ENCODE measurements around the gene ACAD9.
"Not testable (repeated sequence)": the region's sequence is repeated elsewhere in the genome, so short reads cannot be mapped to it uniquely, and the experiment has no call there.

The ACAD9 gene

DNA sequence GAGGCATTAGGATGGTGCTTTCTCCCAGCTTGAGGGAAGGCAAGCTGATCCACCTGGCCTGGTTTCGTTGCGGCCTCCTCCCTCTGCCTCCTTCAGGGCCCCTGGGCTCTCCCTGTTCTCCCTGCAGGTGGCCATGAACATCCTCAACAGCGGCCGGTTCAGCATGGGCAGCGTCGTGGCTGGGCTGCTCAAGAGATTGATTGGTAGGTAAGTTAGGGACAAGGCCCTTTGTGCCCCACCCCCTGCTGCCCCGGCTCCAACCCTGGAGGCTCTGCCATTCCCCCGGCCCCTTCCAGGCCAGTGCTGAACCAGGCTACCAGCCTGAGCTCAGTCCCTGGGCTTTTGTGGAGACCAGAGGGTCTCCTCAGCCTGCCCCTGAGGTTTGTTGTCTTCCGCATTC, 23.0 kb downstream of the ACAD9 start:
- no peak for DNase-seq

DNA sequence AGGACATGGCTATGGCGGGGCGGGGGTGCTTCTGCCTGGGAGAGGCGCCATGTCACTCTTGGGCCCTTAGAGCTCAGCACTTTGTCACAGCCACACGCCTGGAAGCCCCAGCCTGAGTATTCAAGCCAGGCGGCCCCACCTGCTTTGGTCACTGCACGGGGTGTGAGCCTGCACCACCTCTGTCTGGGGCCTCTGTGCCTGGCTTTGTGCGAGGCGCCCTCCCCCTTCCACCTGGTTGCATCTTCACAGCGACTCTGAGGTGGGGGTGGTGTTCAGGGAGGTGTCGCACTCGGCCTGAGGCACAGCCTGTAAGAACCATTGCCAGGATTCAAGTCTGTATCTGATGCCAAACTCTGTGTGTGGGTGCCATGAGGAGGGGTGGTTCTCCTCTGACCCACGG, 24.1 kb downstream of the ACAD9 start:
- no peak for DNase-seq

DNA sequence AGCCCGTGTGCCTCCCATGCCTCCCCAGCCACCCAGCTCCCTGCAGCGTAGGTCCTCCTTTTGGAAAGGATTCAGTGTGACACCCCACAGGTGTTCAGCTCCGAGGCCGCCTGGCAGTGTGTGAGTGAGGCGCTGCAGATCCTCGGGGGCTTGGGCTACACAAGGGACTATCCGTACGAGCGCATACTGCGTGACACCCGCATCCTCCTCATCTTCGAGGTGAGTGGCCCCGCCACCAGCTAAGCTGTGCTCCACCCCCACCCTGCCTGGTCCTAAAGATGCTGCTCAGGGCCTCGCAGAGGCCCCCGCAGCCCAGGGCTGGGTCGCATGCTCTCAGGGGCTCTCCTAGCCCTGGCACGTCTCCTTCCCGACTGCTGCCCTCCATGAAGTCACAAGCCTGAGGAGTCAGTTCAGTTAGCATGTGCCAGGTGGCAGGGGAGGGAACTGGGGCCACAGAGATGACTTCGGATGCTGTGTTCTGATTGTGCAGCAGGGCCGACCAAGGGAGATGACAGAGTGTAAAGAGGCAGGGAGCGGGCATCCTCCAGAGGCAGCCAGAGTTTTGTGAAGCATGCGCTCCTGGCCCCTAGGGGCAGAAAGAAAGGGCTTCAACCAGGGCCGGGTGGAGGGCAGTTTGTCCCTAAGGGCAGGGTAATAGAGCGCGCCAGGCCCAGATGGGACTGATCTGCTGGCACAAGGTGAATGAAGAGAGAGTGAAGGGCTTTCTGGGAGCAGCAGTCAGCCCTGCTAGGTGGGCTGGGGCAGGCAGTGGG, 26.8 kb downstream of the ACAD9 start:
- DNase-seq = no peak

GRCh38 chr3:128906804-128907525, 27.5 kb downstream of the ACAD9 start:
- no peak for DNase-seq

DNA sequence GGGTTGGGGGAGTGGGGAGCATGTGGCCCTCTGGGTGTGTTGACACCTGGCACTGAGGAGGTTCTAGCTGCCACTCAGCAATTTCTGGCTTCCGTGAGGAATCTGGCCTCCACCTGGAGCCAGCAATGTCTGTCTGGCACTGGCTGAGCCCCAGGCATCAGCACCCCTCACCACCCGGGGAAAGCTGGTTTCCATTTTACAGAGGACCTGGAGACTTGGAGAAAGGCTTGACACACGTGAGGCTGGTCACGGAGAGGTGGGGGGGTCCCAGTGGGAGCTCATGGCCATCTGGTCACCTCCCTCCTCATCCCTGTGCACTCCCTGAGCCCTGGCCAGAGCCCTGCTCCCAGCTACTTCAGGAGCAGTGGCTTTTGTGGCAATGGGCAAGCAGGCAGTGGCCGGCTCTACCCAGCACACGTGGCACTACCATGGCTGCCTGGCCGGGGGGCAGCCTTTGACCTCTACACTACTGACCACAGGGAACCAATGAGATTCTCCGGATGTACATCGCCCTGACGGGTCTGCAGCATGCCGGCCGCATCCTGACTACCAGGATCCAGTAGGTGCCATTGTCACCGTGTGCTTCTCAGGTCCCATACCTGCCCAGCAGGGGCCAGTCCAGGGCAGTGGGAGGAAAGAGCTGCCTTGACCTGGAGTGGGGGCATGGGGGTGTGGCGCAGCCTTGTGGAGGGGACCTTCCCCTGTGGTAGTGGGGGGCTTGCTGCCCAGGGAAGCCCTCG, 28.5 kb downstream of the ACAD9 start:
- no peak for DNase-seq

- no peak for DNase-seq
Measured at GRCh38 chr3:128908951-128909350, 29.5 kb downstream of the ACAD9 start.

DNA sequence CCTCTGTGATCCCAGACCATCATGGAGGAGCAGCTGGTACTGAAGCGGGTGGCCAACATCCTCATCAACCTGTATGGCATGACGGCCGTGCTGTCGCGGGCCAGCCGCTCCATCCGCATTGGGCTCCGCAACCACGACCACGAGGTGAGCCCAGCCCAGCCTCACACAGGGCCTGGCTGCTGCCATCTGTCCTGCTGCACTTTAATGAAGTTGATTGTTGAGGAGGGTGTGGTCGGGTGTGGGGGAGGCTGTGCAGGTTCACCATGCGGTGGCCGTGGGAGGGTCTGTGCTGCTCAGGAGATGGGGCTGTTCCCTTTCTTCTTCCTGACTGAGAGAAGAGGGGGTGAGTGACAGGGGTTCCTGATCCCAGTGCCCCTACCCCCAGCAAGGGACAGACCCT, 30.6 kb downstream of the ACAD9 start:
- no peak for DNase-seq

GRCh38 chr3:128911911-128912310, 32.5 kb downstream of the ACAD9 start:
- no peak for DNase-seq

- DNase-seq = no peak
Measured at GRCh38 chr3:128914966-128915645, 35.7 kb downstream of the ACAD9 start.

DNA sequence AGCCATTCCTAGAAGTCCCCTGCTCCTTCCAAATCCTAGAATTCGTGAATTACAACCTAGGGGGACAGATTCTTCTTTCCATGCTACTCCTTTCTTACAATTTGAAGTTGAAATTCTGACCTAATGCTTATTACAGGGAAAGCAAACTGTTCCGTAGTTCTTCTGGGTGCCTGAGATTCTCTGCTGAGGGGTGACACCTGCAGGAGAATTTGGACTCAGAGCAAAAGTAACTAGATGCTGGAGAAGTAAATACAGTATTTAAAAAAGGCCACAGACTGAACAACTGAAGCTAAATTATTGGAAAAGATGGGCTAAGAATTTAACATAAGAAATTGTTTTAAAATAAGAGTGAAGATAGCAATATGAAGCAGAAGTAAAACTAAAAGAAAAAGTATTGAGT, 37.9 kb downstream of the ACAD9 start:
- DNase-seq = no peak

DNA sequence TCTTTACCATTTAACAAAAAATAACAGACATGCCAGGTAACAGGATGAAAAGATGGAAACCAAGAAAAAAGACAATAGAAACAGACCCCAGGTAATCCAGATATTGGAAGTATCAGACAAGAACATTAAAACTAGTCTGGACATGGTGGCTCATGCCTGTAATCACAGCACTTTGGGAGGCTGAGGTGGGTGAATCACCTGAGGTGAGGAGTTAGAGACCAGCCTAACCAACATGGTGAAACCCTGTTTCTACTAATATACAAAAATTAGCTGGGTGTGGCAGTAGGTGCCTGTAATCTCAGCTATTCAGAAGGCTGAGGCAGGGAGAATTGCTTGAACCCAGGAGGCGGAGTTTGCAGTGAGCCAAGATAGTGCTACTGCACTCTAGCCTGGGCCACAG, 40.6 kb downstream of the ACAD9 start:
- no peak for DNase-seq

- DNase-seq = peak; percentile 10
Measured at GRCh38 chr3:128922804-128923459, 43.5 kb downstream of the ACAD9 start.

DNA sequence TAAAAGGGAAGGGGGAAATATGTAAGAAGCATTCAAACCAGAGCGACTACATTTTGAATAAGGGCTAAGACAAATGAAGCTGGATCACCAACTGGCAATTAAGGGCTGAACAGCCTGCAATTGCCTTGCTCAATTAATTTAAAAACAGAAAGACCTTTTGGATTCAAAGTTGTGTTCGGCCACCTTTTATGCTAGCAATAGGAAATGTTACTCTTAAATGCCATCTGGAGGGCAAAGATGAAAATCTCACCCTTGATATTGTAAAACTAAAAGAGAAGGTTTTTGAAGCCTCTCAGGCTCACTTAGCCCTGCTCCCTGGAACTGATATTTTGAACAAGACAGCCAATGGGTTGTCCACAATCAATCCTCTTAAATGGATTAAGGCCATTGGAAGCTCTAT, 44.2 kb downstream of the ACAD9 start:
- DNase-seq = no peak

DNA sequence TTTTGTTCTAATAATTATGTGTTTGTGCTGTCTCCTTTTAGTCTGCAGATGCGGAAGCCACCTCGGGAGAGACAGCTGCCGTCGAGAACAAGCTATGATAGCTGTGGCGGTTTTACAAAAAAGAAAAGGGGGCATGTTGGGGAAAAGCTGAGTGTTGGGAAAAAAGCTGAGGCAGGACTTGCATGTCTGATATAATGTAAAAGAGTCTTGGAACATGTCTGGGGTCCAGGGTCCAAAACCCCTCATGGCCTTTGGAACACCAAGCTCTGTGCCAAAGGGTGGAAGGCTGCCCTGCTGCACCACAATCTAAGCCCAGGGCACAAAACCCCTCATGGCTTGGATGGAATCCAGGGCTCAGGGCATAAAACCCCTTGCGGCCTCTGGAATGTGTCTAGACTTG, 44.6 kb downstream of the ACAD9 start:
- not testable (repeated sequence) for DNase-seq

DNA sequence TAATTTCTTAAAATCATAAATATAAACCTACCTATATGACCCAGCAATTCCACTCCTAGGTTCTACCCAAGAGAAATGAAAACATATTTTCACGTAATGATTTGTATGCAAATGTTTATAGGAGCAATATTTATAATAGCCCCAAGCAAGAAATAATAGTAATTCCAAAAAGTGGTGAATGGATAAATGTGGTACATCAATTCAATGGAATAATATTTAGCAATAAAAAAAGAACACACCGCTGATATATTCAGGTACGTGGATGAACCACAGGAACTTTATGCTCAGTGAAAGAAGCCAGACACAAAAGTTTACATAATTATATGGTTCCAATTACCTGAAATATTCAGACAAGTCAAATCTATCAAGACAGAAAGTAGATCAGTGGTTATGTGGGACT, 49.9 kb downstream of the ACAD9 start:
- DNase-seq = no peak

DNA sequence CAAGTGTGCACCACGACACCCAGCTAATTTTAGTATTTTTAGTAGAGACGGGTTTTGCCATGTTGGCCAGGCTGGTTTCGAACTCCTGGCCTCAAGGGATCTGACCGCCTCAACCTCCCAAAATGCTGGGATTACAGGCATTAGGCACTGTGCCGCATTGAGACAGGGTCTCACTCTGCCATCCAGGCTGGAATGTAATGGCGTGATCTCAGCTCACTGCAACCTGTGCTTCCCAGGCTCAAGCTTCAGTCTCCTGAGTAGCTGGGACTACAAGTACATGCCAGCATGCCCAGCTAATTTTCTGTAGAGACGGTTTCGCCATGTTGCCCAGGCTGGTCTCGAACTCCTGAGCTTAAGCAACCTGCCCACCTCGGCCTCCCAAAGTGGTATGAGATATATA, 51.6 kb downstream of the ACAD9 start:
- no peak for DNase-seq

DNA sequence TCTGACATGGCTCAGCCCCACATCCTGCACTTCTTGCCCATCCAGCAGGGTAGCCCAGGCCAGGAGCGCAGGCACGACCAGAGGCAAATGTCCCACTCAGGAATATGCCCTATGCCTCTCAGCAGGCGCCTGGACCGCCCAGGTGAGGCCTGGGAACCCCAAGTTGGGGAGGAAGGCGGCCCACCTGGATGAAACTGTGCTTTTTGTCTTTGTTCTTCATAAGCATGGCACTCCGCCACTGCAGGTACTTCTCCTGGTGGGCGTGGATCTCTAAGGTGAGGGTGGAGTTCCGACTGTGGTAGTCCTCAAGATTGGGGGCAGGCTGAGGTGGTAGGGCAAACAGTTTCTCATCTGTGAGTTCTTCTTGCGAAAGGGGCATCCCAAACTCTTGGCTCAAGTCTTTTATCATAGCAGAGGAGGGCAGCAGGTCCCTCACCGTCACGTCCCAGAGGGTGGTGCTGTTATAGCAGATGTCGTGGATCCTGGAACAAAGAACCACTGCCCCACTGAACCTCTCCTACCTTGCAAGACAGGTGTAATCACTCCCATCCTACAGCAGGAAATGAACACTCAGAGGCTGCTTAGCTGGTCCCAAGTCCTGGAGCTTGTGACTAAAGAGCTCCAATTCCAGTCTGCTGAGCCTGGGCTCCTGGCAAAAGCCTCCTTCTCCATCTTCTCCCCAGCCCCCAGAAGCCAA, 53.2 kb downstream of the ACAD9 start:
- DNase-seq = no peak

DNA sequence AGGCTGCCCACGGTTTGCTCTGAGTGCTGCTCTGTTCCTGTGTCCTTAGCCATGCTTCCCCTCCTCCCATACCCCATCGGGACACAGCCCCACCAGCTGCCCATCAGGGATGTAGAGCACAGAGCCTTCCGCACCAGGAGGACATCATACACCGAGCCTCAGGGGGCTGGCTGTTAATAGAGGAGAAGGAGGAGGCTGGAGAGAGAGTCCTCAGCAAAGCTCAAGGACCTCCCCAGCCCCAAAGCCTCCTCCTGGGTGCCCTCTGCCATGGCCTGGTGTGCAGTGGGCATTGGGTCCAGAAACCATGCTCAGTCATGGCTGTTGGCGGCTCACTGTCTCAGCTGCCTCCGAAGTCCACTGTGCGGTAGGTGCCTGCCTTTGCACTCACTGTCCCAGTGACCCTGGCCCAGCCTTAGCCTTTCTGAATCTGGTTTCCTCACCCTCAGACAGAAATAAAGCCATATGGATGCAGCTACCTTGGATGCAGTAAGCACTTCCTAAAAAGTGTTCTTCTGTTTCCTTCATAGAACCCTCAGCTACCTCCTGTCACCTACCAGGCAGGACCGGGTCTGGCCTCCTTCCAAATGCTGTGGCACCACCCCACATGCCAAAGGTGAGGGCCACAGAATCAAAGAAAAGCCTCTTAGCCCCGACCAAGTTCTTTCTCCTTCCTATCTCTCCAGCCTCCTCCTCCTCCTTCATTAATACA, 53.9 kb downstream of the ACAD9 start:
- DNase-seq = no peak

- no peak for DNase-seq
Measured at GRCh38 chr3:128933922-128934253, 54.5 kb downstream of the ACAD9 start.

GRCh38 chr3:128935922-128936321, 56.5 kb downstream of the ACAD9 start:
- no peak for DNase-seq

GRCh38 chr3:128936341-128936740, 56.9 kb downstream of the ACAD9 start:
- DNase-seq = no peak

DNA sequence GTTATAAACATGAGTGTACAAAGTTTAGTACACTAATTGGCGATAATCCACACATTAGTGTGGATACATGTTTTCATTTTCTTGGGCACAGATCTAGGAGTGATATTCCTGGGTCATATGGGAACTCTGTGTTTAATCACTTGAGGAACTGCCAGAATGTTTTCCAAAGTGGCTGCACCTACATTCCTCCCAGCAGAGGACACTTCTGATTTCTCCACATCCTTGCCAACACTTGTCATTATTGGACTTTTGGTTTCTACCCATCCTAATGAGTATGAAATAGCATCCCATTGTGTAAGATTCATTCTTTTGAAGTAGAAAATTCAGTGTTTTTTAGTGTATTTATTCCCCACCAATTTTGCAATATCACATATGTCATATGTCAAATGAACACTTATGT, 60.8 kb downstream of the ACAD9 start:
- DNase-seq = no peak
